Hematopoietic multipotent progenitor cell (in vitro differentiated cells): Measurements from ENCODE around the gene EHMT1. TPM values are rescaled to one million over a fixed set of nuclear protein-coding genes. Genes with fewer than 3 reads are reported as not detected.
"Not testable (repeated sequence)": the region's sequence is repeated elsewhere in the genome, so short reads cannot be mapped to it uniquely, and the experiment has no call there.

ENCODE experiments used
- DNase-seq, 3 donors: peaks; one replicate each; pipeline ENCODE4 v3.0.0-alpha.2; 2011 to 2015; ENCODE audit warnings: low read depth in 2 of 3, low spot score in 2 of 3
- total RNA-seq: library from RNA; depleted of rRNA; stranded (reverse); fragments of >200 nt; gene quantifications from one replicate; pipeline ENCODE4 v1.2.3, GENCODE V29; 2012

The EHMT1 gene
- total RNA-seq, 1 donor: 119 TPM

DNA sequence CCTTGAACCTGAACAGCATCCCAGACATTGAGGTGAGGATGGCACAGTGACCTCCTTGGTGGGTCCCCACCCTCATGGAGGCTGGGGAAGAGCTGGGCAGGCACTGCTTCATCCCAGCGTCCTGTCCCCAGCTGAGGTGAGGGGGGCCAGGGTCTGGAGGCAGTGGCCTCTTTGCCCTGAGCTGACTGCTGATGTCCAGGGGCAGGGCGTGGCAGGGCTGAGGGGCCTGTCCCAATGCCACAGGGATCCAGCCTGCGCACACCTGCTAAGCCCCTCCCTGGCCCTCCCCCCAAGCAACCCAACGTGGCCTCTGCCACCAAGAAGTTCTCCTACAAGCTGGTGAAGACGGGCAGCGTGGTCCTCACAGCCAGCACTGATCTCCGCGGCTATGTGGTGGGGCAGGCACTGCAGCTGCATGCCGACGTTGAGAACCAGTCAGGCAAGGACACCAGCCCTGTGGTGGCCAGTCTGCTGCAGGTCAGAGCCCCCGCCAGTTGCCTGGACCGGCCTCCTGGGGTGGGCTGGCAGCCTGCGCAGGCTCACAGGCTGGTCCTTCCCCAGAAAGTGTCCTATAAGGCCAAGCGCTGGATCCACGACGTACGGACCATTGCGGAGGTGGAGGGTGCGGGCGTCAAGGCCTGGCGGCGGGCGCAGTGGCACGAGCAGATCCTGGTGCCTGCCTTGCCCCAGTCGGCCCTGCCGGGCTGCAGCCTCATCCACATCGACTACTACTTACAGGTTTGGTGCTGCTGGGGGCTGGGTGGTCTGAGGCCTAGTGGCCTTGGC is 4.9 kb upstream of the EHMT1 start:
- DNase-seq: no peak

DNA sequence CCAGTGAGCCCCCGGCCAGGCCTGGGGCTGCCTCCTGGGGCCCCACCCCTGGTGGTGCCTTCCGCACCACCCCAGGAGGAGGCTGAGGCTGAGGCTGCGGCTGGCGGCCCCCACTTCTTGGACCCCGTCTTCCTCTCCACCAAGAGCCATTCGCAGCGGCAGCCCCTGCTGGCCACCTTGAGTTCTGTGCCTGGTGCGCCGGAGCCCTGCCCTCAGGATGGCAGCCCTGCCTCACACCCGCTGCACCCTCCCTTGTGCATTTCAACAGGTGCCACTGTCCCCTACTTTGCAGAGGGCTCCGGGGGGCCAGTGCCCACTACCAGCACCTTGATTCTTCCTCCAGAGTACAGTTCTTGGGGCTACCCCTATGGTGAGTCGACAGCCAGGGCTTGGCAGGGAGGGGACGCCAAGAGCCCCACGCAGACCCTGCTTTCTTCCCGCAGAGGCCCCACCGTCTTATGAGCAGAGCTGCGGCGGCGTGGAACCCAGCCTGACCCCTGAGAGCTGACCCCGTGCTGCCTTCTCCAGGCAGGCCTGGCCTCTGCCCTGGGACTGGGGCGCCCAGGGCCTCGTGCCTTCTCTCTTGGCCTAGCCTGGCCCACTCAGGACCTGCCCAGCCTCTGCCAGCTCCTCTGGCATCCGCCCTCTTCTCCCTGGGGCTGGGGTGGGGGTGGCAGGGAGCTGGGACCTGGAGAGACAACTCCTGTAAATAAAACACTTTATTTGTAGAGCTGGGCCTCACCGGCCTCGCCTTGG is 4.0 kb upstream of the EHMT1 start:
- DNase-seq: no peak

DNA sequence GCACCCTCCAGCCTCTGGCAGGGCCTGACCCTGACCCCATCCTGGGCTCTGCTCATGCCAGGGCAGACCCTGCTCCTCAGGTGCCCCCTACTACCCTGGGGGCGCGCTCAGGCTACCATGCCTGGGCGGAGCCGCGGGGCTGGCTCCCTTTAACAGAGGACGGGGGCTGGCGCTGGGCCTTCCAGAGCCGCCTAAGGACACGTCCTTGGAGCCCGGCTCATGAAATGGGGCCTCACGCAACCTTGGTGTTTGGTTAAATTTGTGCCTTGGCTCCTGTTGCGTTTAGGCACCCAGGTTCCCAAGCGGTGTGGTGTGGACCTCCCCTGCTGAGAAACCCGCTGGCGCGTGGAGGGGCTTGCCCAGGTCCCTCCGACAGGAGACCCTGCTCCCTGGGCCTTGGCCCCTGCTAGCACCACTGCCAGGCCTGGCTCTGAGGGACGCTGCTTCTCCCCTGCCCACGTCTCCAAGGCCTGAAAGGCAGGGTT is 3.4 kb upstream of the EHMT1 start:
- no peak for DNase-seq

DNA sequence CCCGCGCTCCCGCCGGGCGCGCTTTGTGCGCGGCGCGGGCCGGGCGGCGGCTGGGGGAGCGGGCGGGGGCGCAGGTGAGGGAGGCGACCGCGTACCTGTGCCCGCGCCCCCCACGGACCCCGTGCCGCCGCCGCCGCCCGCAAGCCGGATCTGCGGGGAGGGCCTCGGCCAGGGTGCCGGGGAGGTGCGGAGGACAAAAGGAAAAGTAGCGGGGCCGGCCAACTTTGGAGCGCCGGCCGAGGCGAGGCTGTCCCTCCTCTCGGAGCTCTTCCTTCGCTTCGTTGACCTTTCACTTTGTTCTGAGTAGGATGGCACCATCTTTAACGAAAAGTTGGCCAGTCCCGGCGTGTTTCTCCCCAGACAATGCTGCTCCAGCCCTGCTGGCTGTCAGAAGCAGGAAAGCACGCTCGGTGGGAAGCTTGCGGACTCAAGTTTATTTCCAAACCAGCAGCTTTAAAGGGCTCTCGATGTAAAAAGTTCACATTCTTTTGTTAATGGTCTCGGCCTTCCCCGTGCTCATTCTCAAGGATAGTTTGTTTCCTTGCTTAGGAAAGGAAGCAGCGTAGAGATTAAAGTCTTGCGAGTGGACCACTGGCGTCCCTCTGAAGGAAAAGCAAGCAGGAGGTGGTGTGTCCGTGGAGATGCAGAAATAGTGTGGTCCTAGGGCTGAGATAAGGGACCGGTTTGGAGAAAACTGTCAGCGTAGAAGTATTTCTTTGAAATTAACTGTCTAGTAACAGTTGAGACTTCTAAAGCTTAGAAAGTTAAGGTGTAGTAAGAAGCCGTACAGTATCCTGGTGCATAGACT is 639 bp downstream of the EHMT1 start:
- peak in 1 of 3 donors; percentile 52 for DNase-seq

DNA sequence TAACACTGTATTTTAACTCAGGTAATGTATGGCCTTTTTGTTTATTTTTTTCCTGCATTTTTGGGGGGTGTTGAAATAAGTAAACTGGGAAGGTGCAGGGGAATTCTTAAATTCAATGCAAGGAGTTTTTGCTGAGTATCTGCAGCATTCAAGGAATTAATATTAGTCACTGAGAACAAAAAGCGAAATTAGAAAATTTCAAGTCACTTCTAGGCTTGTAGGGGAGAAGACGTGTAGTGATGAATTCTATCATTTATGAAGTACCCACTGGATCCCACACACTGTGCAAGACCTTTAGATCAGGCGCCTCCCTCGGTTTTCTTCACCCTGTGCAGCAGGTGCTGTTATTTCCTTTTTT is 1.2 kb downstream of the EHMT1 start:
- no peak for DNase-seq

DNA sequence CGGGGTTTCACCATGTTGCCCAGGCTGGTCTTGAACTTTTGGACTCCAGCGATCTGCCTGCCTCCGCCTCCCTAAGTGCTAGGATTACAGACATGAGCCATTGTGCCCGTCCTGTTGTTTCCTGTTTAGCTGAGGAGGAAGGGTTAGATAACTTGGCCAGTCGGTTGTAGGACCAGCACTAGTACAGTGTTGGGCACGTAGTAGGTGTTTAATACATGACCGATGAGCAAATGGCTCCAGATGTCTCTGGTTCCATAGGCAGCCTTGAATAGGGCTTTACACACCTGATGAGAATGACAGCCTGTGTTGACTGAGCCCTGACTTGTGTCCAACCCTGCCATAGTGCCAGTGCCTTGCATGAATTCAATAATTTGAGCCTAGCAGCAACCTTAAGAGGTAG is 1.8 kb downstream of the EHMT1 start:
- DNase-seq: no peak

DNA sequence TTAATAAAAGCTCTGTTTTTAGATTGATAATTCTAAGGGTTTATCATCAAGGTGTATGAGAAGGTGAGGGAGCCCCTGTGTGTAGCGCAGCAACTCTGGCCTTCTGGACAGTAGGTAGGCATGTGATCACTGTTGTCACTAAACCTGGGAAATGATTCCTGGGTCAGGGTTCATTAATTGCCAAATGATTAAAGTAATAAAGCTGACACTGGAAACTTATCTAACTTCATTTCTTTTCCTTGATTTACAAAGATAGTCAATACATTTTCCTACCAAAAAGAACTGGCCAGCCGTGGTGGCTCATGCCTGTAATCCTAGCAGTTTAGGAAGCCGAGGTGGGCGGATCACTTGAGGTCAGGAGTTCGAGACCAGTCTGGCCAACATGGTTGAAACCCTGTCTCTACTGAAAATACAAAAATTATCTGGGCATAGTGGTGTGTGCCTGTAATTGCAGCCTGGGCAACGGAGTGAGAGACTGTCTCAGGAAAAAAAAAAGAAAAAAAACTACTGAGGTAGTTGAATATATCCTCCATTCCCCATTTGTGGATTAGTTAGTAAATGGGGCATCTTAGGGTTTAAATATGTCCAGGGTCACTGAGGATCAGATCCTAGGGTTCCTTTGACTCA is 2.4 kb downstream of the EHMT1 start:
- peak in 1 of 3 donors; percentile 49 for DNase-seq

DNA sequence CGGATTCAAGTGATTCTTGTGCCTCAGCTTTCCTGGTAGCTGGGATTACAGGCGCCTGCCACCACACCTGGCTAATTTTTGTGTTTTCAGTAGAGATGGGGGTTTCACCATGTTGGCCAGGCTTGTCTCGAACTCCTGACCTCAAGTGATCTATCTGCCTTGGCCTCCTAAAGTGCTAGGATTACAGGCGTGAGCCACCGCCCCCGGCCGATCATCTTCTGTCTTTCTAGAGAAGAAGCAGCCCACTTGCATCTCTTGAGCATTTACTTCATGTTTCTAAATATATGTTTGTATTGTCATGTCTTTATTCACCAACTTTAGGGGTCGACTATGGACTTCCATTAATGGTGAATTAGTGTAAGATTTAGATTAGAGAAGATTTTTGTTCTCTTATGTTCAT is 3.4 kb downstream of the EHMT1 start:
- DNase-seq: not testable (repeated sequence)

DNA sequence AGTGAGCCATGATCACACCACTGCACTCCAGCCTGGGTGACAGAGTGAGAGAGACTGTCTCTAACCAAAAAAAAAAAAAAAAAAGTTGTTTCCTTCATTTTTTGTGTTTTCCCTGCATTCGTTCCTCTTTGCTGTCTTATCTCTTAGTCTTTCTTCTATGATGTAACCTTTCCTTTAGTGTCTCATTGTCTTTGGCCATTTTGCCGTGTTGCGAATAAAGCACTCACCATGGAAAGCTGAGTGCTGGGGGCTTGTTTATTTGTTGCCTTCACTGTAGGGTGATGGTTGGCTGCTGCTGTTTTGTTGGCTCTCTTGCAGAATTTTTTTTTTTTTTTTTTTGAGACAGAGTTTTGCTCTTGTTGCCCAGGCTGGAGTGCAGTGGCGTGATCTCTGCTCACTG is 7.7 kb downstream of the EHMT1 start:
- no peak for DNase-seq

DNA sequence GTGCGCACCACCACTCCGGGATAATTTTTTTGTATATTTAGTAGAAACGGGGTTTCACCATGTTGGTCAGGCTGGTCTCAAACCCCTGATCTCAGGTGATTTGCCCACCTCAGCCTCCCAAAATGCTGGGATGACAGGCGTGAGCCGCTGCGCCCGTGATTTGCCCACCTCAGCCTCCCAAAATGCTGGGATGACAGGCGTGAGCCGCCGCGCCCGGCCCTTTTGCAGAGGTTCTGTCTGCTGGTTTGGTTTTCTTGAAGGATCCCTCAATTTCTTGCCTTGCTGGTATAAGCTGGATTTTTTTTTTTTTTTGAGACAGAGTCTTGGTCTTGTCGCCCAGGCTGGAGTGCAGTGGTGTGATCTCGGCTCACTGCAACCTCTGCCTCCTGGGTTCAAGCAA is 8.6 kb downstream of the EHMT1 start:
- DNase-seq: not testable (repeated sequence)

DNA sequence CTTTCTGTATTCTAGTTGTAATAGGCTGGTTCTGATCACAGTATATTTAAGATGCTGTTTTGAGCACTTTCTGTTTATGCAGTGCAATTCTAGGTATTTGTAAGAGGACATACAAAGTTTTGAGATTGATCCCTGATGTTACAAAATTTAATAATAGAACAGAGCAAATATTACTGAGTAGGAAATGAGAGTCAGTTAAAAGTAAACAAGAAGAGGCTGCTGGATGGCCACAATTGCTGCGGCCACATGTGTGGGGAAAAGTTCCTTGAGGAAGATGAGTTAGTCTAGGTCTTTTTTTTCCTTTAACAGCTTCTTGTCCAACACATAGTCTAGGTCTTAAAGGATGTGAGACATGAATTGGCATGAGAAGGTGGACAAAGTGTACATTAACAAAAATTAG is 11.3 kb downstream of the EHMT1 start:
- no peak for DNase-seq

DNA sequence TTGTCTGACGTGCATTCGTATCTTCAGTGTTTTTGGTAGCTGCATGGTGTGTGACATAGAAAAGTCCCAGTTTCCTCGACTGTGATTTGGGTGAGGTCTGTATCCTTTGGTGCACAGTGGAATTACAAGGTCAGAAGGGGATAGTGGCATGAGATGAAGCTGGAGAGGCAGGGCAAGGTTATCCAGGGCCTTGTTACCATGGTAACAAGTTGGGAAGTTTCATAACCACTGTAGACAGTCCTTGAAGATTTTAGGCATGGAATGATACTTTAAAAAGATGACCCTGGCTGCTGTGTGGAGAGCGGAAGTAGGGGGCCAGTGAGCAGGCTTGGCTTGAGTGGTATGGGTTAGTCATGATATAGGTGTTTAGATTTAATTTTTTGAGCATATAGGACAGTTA is 11.9 kb downstream of the EHMT1 start:
- no peak for DNase-seq

DNA sequence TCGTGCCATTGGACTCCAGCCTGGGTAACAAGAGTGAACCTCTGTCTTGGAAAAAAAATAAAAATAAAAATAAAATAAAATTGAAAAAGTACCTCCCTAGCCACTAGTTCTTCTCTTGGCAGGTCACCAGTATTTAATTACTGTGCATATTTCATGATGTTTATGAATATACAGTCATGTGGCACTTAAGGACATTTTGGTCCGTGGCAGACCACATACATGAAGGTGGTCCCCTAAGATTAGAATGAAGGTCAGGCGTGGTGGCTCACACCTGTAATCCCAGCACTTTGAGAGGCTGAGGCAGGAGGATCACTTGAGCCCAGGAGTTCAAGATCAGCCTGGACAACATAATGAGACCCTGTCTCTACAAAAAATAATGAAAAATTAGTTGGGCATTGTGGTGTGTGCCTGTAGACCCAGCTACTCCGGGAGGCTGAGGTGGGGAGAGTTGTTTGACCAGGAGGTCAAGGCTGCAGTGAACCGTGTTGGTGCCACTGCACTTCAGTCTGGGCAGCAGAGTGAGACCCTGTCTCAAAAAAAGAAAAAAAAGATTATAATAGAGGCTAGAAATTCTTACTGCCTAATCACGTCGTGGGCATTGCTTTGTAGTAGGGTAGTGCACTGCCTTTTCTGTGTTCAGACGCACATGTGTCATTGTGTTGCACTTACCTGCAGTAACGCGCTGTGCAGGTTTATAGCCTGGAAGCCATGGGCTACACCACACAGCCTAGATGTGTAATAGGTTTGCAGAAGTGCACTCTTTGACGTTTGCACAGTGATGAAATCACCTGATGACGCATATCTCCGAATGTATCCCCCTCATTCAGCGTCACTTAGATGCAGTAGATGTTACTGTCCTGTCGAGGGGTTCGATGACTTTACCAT is 12.8 kb downstream of the EHMT1 start:
- DNase-seq: peak in 1 of 3 donors; percentile 29

DNA sequence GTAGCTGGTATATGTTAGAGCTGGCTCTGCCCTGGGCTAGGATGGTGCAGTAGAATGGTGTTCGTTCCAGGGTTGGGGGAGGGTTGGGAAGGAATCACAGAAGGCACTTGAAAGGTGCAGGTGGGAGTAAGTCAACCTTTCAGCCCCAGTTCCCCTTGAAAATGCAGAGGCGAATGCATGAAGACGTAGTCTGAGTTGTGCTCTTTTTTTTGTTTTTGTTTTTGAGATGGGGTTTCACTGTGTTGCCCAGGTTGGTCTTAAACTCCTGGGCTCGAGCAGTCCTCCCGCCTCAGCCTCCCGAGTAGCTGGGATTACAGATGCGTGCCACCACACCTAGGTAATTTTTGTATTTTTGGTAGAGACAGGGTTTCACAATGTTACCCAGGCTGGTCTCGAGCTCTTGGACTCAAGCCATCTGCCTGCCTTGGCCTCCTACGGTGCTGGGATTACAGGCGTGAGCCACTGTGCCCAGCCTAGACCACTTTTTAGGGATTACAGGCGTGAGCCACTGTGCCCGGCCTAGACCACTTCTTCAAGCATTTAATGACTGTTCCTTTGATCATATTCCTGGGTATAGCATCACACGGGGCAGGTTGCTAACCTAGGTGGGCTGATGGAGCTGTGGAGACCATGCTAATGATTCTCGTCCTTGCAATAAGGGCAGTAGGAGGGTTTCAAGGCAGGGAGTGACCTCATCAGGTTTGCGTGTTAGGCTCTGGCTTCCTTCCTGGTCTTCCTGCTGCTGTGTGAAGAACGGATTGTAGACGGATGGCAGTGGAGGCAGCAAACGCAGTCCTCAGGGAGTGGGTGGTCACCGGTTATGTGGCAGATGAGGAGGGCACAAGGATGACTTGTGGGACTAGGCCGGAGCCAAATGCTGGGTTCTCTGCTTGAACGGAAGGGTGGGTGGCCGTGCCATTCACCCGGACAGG is 13.7 kb downstream of the EHMT1 start:
- DNase-seq: peak in 1 of 3 donors; percentile 15

DNA sequence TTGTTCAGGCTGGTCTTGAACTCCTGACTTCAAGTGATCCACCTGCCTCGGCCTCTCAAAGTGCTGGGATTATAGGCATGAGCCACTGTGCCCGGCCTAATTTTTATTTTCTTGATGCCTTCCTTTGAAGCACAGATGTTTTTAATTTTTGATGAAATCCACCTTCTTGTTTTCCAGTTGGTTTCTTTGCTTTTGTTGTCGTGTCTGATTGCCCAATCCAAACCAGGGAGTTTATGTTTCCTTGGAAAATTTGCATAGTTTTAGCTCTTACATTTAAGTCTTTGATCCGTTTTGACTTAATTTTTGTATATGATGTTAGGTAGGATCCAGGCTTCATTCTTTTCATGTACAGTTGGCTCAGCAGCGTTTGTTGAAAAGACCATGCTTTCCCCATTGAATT is 15.2 kb downstream of the EHMT1 start:
- no peak for DNase-seq

DNA sequence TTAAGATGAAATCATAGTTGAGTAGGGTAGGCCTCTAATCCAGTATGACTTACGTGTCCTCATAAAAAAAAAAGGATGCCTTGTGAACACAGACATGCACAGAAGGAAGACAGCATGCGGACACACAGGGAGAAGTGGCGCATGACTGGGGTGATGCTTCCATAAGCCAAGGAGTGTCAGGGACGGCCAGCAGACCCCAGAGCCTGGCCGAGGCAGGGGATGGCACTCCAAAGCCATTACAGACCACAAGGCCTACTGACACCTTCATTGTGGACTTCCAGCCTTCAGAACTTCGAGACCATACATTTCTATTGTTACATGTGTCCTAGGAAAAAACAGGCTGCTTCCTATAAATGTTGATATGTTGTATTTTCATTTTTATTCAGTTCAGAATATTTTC is 19.9 kb downstream of the EHMT1 start:
- no peak for DNase-seq

DNA sequence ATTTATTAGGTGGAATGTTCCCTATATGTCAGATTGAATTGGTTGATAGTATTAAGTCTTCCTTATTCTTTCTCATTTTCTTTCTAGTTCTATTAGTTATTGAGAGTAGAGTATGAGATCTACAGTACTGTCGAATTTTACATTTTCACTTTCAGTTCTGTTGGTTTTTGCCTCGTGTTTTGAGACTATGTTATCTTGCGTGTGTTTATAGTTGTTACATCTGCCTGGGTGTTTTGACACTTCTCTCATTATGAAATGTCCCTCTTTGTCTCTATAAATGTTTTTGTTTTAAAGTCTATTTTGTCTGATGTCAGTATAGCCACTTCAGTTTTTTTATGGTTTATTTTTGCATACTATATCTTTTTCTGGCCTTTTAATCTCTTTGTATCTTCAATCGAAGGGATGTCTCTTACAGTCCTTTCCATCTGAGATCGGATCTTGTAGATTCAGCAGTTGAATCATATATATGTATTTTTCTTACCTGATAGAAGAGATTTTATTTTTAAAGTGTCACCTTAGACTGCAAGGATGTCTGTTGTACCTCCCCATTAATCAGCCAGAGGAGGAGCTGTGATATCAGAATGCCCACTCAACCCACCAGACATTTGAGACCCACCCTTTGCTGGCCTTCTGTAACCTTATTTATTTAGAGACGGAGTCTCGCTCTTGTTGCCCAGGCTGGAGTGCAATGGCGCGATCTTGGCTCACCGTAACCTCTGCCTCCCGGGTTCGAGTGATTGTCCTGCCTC is 20.7 kb downstream of the EHMT1 start:
- DNase-seq: peak in 1 of 3 donors; percentile 47

DNA sequence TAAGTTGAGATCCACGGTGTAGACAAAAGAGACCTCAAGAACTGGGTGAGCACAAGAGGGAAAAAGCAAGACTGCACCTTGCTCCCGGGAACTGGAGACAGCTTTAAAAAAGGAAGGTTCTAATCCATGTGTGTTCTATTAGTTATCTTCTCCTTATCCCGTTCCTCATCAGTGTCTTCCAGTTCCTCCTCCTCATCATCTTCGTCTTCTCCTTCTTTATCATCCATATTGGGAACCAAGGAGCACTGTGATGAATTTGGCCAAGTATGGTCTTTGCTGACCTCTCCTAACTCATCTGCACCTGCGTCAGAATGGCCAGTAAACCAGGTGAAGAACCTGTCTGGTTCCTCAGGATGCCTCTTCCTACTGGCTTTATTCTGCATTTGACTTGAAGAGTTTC is 22.1 kb downstream of the EHMT1 start:
- no peak for DNase-seq
